Measurements from ENCODE around the gene TEAD2.
"Not testable (repeated sequence)": the region's sequence is repeated elsewhere in the genome, so short reads cannot be mapped to it uniquely, and the experiment has no call there.

DNA sequence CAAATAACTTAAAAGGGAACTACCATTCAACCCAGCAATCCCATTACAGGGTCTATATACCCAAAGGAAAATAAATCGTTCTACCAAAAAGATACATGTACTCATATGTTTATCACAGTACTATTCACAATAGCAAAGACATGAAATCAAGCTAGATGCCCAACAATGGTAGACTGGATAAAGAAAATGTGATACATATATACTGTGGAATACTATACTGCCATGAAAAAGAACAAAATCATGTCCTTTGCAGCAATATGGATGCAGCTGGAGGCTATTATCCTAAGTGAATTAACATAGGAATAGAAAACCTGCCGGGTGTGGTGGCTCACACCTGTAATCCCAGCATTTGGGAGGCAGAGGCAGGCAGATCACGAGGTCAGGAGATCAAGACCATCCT is 63.6 kb downstream of the TEAD2 start:
- TF ChIP-seq, protein P1, sequence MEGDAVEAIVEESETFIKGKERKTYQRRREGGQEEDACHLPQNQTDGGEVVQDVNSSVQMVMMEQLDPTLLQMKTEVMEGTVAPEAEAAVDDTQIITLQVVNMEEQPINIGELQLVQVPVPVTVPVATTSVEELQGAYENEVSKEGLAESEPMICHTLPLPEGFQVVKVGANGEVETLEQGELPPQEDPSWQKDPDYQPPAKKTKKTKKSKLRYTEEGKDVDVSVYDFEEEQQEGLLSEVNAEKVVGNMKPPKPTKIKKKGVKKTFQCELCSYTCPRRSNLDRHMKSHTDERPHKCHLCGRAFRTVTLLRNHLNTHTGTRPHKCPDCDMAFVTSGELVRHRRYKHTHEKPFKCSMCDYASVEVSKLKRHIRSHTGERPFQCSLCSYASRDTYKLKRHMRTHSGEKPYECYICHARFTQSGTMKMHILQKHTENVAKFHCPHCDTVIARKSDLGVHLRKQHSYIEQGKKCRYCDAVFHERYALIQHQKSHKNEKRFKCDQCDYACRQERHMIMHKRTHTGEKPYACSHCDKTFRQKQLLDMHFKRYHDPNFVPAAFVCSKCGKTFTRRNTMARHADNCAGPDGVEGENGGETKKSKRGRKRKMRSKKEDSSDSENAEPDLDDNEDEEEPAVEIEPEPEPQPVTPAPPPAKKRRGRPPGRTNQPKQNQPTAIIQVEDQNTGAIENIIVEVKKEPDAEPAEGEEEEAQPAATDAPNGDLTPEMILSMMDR (IDR thresholded peaks at IDR 0.05): not testable (repeated sequence)
- TF ChIP-seq POLR2A (IDR thresholded peaks at IDR 0.05): not testable (repeated sequence)

All from adrenal gland (tissue), 5 donors.